ENCODE measurements around the gene RASSF5.

DNA sequence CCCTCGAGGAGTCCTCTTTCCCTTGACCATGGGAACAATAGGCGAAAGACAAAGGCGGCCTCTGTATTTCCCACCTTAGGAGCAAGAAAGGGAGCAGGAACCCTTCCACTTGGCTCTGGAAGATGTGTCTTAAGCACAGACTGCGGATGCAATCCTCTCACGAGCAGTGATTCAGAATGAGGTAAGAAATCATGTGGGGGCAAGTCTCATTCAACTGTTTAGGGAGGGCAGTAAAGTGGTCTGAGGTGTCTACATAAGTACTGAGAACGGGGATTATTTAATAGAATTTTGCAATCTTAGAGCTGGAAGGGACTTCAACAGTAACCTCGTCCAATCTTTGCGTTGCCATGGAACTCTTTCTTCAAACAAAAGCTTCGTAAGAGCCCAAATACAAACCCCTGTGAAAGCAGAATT is 126.4 kb downstream of the RASSF5 start:
- TF ChIP-seq, protein P1, sequence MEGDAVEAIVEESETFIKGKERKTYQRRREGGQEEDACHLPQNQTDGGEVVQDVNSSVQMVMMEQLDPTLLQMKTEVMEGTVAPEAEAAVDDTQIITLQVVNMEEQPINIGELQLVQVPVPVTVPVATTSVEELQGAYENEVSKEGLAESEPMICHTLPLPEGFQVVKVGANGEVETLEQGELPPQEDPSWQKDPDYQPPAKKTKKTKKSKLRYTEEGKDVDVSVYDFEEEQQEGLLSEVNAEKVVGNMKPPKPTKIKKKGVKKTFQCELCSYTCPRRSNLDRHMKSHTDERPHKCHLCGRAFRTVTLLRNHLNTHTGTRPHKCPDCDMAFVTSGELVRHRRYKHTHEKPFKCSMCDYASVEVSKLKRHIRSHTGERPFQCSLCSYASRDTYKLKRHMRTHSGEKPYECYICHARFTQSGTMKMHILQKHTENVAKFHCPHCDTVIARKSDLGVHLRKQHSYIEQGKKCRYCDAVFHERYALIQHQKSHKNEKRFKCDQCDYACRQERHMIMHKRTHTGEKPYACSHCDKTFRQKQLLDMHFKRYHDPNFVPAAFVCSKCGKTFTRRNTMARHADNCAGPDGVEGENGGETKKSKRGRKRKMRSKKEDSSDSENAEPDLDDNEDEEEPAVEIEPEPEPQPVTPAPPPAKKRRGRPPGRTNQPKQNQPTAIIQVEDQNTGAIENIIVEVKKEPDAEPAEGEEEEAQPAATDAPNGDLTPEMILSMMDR (IDR thresholded peaks at IDR 0.05; ENCODE audit: borderline replicate concordance, extremely low read depth, low read length, poor library complexity, severe bottlenecking), result no peak
- TF ChIP-seq EZH2 (IDR thresholded peaks at IDR 0.05; ENCODE audit: borderline replicate concordance, low read depth, low read length, severe bottlenecking), result no peak

Measured in DND-41 (cell line).